Heart left ventricle (tissue), 13 donors: ENCODE data around the gene HLA-DRB1.

Experiments
- POLR2A ChIP-seq, 2 donors: fragments of 450-650 bp; IDR thresholded peaks; one replicate each; pipeline ENCODE4 v1.6.1; 2017; ENCODE audit warnings: antibody characterized with exemption in 2 of 2, mild to moderate bottlenecking in 2 of 2, moderate library complexity in 2 of 2
- TF ChIP-seq, protein P1 (sequence below), 12 donors: fragments of 200-600 bp; sonication (generic) in 4 of 12; IDR thresholded peaks; one replicate each; pipeline versions ENCODE4 v1.5.0 to v1.8.0; 2018 to 2022; ENCODE audit warnings: antibody characterized with exemption in 12 of 12, mild to moderate bottlenecking in 5 of 12
- donor health status: ischemic (EF 13 %, LVEDD 7.1; RV severe dilation, severe dysfunction).
- donor health status: DM: no; HTN: yes; CAD: no.
- donor health status: DM: no; HTN: no; CAD: no.
- donor health status: ischemic (EF 25% LVEDD 6.9; RV normal size, moderate dysfunction).
- donor health status: ischemic (EF 25% LVEDD 5.7; RV mildly dilated, moderate dysfunction).
- donor health status: ischemic (EF 35%, LVEDD 5.7; RV mildly dilated, moderate dysfunction).
- donor health status: nonischemic (EF 11% LVEDD 7.7; RV severe dilation, severe dysfunction).
- donor health status: DM: yes; HTN: yes; CAD: no.
- donor health status: PGD.
- donor health status: ischemic (EF 29% LVEDD 5.4; RV normal size, mild dysfunction).
- donor health status: nonischemic (EF 23%, LVEDD 6.1; RV moderate dilation, normal function).

DNA sequence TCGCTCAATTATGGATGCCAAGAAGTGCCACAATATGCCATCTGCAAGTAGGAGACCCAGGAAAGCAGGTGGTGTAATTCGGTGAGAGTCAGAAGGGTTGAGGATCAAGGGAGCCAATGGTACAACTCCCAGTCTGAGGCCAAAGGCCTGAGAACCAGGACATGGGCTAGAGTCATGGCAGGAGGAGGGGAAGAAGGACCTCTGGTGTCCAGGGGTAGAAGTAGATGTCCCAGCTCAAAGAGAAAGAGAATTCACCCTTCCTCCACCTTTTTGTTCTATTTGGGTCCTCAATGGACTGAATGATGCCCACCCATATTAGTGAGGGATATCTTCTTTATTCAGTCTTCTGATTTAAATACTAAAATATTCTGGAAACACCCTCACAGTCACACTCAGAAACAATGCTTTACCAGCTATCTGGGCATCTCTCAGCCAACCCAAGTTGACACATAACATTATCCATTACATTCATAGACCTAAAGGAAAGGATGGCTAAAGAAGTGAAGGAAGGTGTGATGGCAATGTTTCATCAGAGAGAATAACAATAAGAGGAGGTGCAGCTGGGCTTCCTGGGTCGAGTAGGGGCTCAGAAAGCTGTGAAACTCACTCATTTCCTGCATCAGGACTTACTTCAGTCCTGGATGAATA is 26.4 kb upstream of the HLA-DRB1 start:
- TF ChIP-seq, protein P1, sequence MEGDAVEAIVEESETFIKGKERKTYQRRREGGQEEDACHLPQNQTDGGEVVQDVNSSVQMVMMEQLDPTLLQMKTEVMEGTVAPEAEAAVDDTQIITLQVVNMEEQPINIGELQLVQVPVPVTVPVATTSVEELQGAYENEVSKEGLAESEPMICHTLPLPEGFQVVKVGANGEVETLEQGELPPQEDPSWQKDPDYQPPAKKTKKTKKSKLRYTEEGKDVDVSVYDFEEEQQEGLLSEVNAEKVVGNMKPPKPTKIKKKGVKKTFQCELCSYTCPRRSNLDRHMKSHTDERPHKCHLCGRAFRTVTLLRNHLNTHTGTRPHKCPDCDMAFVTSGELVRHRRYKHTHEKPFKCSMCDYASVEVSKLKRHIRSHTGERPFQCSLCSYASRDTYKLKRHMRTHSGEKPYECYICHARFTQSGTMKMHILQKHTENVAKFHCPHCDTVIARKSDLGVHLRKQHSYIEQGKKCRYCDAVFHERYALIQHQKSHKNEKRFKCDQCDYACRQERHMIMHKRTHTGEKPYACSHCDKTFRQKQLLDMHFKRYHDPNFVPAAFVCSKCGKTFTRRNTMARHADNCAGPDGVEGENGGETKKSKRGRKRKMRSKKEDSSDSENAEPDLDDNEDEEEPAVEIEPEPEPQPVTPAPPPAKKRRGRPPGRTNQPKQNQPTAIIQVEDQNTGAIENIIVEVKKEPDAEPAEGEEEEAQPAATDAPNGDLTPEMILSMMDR (IDR thresholded peaks at IDR 0.05) = no peak
- TF ChIP-seq POLR2A (IDR thresholded peaks at IDR 0.05) = no peak
